NB4 (cell line): ENCODE results near the gene CHD9NB.

Experiments
- CTCF ChIP-seq: IDR thresholded peaks from one replicate; pipeline ENCODE4 v1.5.1; 2012; ENCODE audit warnings: low read depth, low read length
- MAX ChIP-seq: IDR thresholded peaks from 2 replicates; pipeline ENCODE4 v1.6.1; 2011; ENCODE audit warnings: low read depth, low read length
- MYC ChIP-seq: IDR thresholded peaks from 2 replicates; pipeline ENCODE4 v1.6.1; 2011; ENCODE audit warnings: low read depth, low read length
- POLR2A ChIP-seq: IDR thresholded peaks from 2 replicates; pipeline ENCODE4 v1.6.1; 2011; ENCODE audit warnings: mild to moderate bottlenecking; ENCODE audit not compliant: insufficient read length; ENCODE audit errors: extremely low read depth

GRCh38 chr16:53078247-53078646 is 25.6 kb upstream of the CHD9NB start:
- no peak for TF ChIP-seq CTCF
- TF ChIP-seq POLR2A = no peak
- TF ChIP-seq MAX = no peak
- no peak for TF ChIP-seq MYC
